ENCODE results near the gene ZNF664. TPM values are rescaled to one million over a fixed set of nuclear protein-coding genes. Genes with fewer than 3 reads are reported as not detected.

Gene ZNF664
- total RNA-seq, 1 donor from 2014 or later, result 310 TPM

- H3K27ac Mint-ChIP-seq (ENCODE audit: unreplicated experiment), result peak overlapping the region; percentile 56
- peaks cover 12% of the 10 kb centered on the region for H3K27me3 Mint-ChIP-seq (ENCODE audit: unreplicated experiment)
- peak overlapping the region; percentile 40 for H3K4me3 Mint-ChIP-seq (ENCODE audit: unreplicated experiment)
- H3K4me1 Mint-ChIP-seq (ENCODE audit: low read depth, unreplicated experiment), result peaks cover 46% of the 10 kb centered on the region
- TF ChIP-seq, protein P1, sequence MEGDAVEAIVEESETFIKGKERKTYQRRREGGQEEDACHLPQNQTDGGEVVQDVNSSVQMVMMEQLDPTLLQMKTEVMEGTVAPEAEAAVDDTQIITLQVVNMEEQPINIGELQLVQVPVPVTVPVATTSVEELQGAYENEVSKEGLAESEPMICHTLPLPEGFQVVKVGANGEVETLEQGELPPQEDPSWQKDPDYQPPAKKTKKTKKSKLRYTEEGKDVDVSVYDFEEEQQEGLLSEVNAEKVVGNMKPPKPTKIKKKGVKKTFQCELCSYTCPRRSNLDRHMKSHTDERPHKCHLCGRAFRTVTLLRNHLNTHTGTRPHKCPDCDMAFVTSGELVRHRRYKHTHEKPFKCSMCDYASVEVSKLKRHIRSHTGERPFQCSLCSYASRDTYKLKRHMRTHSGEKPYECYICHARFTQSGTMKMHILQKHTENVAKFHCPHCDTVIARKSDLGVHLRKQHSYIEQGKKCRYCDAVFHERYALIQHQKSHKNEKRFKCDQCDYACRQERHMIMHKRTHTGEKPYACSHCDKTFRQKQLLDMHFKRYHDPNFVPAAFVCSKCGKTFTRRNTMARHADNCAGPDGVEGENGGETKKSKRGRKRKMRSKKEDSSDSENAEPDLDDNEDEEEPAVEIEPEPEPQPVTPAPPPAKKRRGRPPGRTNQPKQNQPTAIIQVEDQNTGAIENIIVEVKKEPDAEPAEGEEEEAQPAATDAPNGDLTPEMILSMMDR (IDR thresholded peaks at IDR 0.05; ENCODE audit: partially characterized antibody, unreplicated experiment), result no peak
- H3K36me3 Mint-ChIP-seq (ENCODE audit: unreplicated experiment), result peaks cover 4% of the 10 kb centered on the region
- DNase-seq, result no peak
- H3K9me3 Mint-ChIP-seq (ENCODE audit: unreplicated experiment), result peaks cover 14% of the 10 kb centered on the region
Observed at GRCh38 chr12:123951467-123951866, 21.5 kb upstream of the ZNF664 start.

DNA sequence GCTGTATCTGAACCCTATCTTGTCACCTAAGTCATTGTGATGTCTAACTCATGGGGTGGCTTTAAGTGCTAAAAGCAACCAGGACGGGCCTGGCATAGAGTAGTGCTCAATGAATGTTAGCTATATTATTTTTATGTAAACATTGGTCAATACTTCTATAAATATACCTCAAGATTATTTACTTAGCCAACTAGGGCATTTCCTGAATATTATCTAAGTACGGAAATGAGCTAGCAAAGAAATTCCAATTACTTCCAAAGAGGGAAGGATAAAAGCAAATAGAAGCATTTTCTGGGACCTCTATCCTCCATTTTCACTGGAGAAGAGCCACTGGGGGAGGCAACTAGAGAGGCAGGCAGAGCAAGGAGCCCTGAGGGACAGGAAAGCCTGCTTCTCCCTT is 21.0 kb upstream of the ZNF664 start:
- no peak overlapping the region for H3K4me3 Mint-ChIP-seq (ENCODE audit: unreplicated experiment)
- H3K36me3 Mint-ChIP-seq (ENCODE audit: unreplicated experiment), result peaks cover 3% of the 10 kb centered on the region
- TF ChIP-seq, protein P1 (IDR thresholded peaks at IDR 0.05; ENCODE audit: partially characterized antibody, unreplicated experiment), result no peak
- peaks cover 12% of the 10 kb centered on the region for H3K27me3 Mint-ChIP-seq (ENCODE audit: unreplicated experiment)
- H3K9me3 Mint-ChIP-seq (ENCODE audit: unreplicated experiment), result peaks cover 14% of the 10 kb centered on the region
- no peak for DNase-seq
- no peak overlapping the region for H3K27ac Mint-ChIP-seq (ENCODE audit: unreplicated experiment)
- peaks cover 46% of the 10 kb centered on the region for H3K4me1 Mint-ChIP-seq (ENCODE audit: low read depth, unreplicated experiment)

- no peak for DNase-seq
- TF ChIP-seq, protein P1 (IDR thresholded peaks at IDR 0.05; ENCODE audit: partially characterized antibody, unreplicated experiment), result no peak
- H3K27ac Mint-ChIP-seq (ENCODE audit: unreplicated experiment), result peak overlapping the region; percentile 52
- no peaks in the 10 kb centered on the region for H3K36me3 Mint-ChIP-seq (ENCODE audit: unreplicated experiment)
- peaks cover 4% of the 10 kb centered on the region for H3K9me3 Mint-ChIP-seq (ENCODE audit: unreplicated experiment)
- H3K4me3 Mint-ChIP-seq (ENCODE audit: unreplicated experiment), result no peak overlapping the region
- peaks cover 4% of the 10 kb centered on the region for H3K27me3 Mint-ChIP-seq (ENCODE audit: unreplicated experiment)
- H3K4me1 Mint-ChIP-seq (ENCODE audit: low read depth, unreplicated experiment), result peaks cover 25% of the 10 kb centered on the region
Observed at GRCh38 chr12:123954647-123955350, 18.2 kb upstream of the ZNF664 start.

DNA sequence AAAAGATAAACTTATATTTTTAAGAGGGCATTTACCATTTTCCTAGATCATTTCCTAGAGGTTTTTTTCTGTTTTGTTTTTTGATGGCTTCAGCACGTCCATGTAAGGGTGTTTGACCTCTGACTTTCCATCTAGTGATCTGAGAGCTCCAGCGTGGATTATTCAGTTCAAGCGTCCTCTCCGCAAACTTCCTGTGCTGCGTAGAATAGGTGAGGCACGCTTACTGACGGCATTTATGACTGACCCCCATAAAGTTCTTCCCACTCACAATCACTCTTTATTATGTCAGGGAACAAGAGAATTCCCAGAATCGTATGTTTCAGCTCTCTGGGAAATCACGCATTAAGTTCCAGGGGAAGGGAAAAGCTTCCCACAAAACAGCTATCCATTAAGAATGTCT is 16.8 kb upstream of the ZNF664 start:
- peaks cover 23% of the 10 kb centered on the region for H3K4me1 Mint-ChIP-seq (ENCODE audit: low read depth, unreplicated experiment)
- H3K4me3 Mint-ChIP-seq (ENCODE audit: unreplicated experiment), result no peak overlapping the region
- no peaks in the 10 kb centered on the region for H3K9me3 Mint-ChIP-seq (ENCODE audit: unreplicated experiment)
- TF ChIP-seq, protein P1 (IDR thresholded peaks at IDR 0.05; ENCODE audit: partially characterized antibody, unreplicated experiment), result no peak
- no peak for DNase-seq
- no peaks in the 10 kb centered on the region for H3K36me3 Mint-ChIP-seq (ENCODE audit: unreplicated experiment)
- H3K27ac Mint-ChIP-seq (ENCODE audit: unreplicated experiment), result no peak overlapping the region
- no peaks in the 10 kb centered on the region for H3K27me3 Mint-ChIP-seq (ENCODE audit: unreplicated experiment)

DNA sequence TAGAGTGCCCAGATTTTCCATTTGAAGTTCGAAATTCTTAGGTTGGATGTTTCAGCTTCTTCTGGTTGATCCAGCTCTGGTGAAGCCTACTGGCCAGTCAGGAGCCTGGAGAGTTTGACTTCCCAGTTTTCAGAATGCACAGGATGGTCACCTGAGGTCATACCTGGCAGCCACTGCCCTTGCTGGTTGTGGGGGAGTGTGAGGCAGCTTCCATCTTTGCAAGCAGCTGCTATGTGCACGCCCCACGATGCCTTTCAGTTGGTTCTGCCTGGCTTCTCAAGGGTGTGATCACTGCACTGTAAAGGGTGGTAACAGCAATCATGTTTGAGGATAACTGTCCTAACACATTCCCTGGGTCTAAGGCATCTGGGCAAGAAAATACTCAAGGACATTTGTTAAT is 15.8 kb upstream of the ZNF664 start:
- Mint-ChIP-seq H3K4me3 (ENCODE audit: unreplicated experiment) (no peak overlapping the region), H3K27me3 (ENCODE audit: unreplicated experiment) (no peaks in the 10 kb centered on the region), H3K36me3 (ENCODE audit: unreplicated experiment) (no peaks in the 10 kb centered on the region), H3K4me1 (ENCODE audit: low read depth, unreplicated experiment) (peaks cover 23% of the 10 kb centered on the region), H3K27ac (ENCODE audit: unreplicated experiment) (no peak overlapping the region), H3K9me3 (ENCODE audit: unreplicated experiment) (no peaks in the 10 kb centered on the region)
- no peak for DNase-seq
- TF ChIP-seq, protein P1 (IDR thresholded peaks at IDR 0.05; ENCODE audit: partially characterized antibody, unreplicated experiment), result no peak
